Activated naive CD8-positive, alpha-beta T cell (primary cell): Measurements from ENCODE around the gene MAP7.

Experiments used
- H3K27ac Mint-ChIP-seq: one replicate; pipeline ENCODE4 v1.8.0; 2021; ENCODE audit warnings: mixed read lengths
- H3K27me3 Mint-ChIP-seq: one replicate; pipeline ENCODE4 v1.8.0; 2021; ENCODE audit warnings: mixed read lengths
- H3K36me3 Mint-ChIP-seq: one replicate; pipeline ENCODE4 v1.8.0; 2021; ENCODE audit warnings: mixed read lengths
- H3K4me1 Mint-ChIP-seq: one replicate; pipeline ENCODE4 v1.8.0; 2021; ENCODE audit warnings: low read depth, mixed read lengths
- H3K4me3 Mint-ChIP-seq: one replicate; pipeline ENCODE4 v1.8.0; 2021; ENCODE audit warnings: mild to moderate bottlenecking, mixed read lengths
- H3K9me3 Mint-ChIP-seq: one replicate; pipeline ENCODE4 v1.8.0; 2021; ENCODE audit warnings: low read depth, mixed read lengths

MAP7 gene

DNA sequence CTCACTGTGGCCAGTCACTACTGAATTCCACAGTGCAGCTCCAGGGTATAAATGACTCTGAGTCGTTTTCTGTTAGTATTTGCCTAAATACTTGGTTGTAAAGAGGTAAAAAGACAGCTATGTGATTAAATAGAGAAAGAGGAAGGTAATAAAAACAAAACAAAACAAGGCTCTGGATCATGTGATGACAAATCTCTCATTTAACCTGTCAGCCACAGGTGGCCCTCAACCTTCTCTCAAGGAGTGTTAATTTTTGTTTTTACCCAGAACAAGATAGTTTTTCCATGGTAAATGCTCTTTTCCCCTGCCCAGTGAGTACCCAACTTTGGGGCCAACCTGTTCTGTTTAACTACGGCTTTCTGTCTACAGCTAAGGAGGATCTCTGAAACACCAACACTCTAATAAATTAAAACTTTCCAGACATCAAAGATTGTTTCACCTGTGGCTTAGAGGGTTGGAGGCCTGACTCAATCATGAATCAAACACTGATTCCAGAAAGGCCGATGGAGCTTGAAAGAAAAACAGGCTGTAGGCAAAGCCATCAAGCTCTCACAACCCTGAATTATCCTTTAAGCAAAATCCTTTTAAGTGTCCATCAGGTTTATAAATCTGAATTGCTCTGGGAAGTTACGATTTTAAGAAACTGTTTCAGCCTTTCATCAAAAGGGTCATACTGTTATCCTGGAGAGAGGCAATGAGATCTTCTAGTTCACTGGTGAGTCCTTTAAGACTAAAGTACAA lies 179.1 kb downstream of the MAP7 start:
- no peak overlapping the region for H3K27ac Mint-ChIP-seq
- no peaks in the 10 kb centered on the region for H3K9me3 Mint-ChIP-seq
- H3K27me3 Mint-ChIP-seq = peaks cover 3% of the 10 kb centered on the region
- H3K4me1 Mint-ChIP-seq = peaks cover 2% of the 10 kb centered on the region
- H3K4me3 Mint-ChIP-seq = no peak overlapping the region
- H3K36me3 Mint-ChIP-seq = no peaks in the 10 kb centered on the region

DNA sequence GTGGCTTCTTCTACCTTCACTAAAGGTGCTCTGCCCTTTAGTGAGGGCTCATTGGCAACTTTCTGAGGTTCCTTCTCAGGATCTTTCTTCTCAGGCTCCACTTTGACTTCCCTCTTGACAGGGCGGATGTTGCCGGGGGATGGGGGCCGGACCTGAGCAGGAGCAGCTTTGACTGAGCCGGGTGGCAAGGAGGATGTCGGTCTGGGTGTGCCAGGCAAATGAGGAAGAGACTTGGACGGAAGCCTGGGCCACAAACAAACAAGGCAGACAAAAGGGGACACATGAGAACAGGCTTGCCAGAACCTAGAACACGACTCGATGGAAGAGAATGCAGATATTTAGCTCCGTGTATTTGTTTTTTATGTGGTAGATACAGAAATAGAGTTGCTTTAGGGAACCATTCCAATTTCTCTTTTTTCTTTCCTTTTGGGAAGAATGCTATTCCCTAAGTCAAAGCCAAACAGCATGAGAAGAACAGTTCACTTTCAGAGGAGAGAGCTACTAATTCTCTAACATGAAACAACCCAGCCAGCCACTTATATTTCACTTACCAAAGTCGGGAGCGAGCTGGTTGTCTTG lies 184.4 kb downstream of the MAP7 start:
- no peaks in the 10 kb centered on the region for H3K9me3 Mint-ChIP-seq
- H3K4me3 Mint-ChIP-seq = no peak overlapping the region
- no peaks in the 10 kb centered on the region for H3K36me3 Mint-ChIP-seq
- peaks cover 7% of the 10 kb centered on the region for H3K4me1 Mint-ChIP-seq
- peak overlapping the region; percentile 50 for H3K27ac Mint-ChIP-seq
- H3K27me3 Mint-ChIP-seq = peaks cover 1% of the 10 kb centered on the region

DNA sequence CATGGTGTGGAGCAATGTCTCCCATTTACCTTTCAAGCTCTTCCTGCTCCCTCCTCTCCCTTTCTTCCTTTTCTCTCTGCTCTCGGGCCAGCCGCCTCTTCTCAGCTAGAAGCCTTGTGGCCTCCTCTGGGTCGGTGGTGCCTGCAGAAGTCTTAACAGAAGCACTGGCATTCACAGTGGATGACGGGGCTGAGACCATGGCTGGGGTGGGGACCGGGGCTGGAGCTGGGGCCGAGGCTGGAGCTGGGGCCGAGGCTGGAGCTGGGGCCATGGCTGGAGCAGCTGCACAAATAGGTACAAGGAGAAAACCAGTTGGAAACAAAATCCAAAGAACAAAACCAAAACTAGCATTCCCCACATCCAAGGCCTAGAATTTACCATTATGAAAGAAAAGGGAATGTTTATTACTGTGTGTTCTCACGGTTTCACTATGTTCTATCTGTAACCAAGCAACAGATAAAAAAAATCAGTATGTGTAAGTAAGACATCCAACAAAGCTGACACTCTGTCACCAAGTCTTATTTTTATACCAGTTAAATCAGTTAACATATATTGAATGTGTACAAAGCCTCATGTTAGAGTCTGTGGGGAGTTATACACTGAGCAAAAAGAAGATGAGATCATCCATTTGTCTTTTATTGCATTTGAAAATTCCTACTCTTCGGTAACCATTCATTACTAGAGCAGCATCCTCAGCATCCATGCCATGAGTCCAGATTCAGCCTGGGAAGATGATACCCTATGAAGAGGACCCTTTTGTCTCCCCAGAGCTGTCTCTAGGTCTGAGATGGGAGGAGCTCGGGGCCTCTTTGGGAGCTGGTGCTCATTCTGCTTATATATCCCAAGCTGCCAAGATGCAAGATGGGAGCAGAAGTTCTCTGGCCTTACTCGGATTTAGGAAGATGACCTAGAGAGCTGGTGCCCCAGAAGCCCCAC lies 187.5 kb downstream of the MAP7 start:
- Mint-ChIP-seq H3K9me3 (no peaks in the 10 kb centered on the region), H3K36me3 (no peaks in the 10 kb centered on the region), H3K4me1 (peaks cover 7% of the 10 kb centered on the region), H3K27me3 (no peaks in the 10 kb centered on the region), H3K4me3 (no peak overlapping the region), H3K27ac (no peak overlapping the region)

DNA sequence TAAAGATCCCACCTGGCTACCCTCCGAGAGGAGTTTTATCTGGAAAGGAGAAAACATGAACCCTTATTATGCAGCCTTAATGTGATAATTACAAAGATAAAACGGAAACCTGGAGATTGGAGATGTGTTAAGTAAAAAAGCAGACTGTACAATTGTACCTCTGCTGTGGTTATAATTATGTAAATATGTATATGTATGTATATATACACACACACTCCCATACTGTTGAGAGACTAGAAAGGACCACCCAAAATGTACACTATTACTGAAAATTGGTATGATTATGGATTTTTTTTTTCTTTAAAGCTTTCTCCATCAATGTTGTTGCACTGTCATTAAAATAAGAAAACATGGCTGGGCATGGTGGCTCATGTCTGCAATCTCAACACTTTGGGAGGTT lies 188.4 kb downstream of the MAP7 start:
- Mint-ChIP-seq H3K4me3 (no peak overlapping the region), H3K9me3 (no peaks in the 10 kb centered on the region), H3K27ac (no peak overlapping the region)

DNA sequence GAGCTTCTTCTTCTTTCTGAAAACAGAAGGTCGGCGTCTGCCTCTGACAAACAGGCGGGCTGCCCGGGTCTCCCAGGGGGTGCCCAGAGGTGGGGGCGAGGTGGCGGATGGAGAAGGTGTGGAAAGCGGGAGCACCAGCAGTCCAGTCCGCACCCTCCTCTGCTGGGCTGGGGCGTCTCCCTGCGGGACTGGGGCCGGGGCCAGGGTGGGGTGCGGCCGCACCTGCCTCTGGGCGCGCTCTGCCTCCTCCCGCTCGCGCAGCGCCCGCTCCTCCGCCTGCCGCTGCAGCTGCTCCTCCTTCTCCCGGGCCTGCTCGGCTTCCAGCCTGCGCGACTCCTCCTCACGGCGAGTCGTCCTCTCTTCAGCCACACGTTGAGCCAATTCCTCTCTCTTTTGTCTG lies 189.4 kb downstream of the MAP7 start:
- Mint-ChIP-seq H3K4me1 (peaks cover 2% of the 10 kb centered on the region), H3K9me3 (no peaks in the 10 kb centered on the region), H3K36me3 (no peaks in the 10 kb centered on the region), H3K27ac (no peak overlapping the region), H3K27me3 (no peaks in the 10 kb centered on the region), H3K4me3 (no peak overlapping the region)

More for the DNA sequence above, 188.4 kb downstream of the MAP7 start:
- peaks cover 7% of the 10 kb centered on the region for H3K4me1 Mint-ChIP-seq
- H3K27me3 Mint-ChIP-seq = no peaks in the 10 kb centered on the region
- H3K36me3 Mint-ChIP-seq = no peaks in the 10 kb centered on the region

DNA sequence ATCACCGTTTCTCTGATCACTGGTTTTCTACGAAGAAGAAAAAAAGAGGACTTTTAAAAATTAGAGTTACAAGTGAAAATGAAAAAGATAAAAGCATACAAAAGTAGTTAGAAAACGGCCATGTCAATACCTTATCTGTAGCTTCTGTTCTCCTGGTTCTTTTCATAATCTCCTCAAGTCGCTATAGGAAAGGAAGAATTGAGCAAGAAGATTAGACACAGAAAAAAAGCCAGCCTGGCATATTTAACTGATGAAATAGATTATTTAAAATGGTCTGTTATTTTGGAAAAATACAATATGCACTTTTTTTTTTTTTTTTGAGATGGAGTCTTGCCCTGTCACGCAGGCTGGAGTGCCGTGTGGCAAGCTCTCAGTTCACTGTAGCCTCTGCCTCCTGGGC lies 190.4 kb downstream of the MAP7 start:
- Mint-ChIP-seq H3K27me3 (no peaks in the 10 kb centered on the region), H3K4me3 (no peak overlapping the region), H3K4me1 (no peaks in the 10 kb centered on the region), H3K36me3 (no peaks in the 10 kb centered on the region), H3K9me3 (no peaks in the 10 kb centered on the region), H3K27ac (no peak overlapping the region)

DNA sequence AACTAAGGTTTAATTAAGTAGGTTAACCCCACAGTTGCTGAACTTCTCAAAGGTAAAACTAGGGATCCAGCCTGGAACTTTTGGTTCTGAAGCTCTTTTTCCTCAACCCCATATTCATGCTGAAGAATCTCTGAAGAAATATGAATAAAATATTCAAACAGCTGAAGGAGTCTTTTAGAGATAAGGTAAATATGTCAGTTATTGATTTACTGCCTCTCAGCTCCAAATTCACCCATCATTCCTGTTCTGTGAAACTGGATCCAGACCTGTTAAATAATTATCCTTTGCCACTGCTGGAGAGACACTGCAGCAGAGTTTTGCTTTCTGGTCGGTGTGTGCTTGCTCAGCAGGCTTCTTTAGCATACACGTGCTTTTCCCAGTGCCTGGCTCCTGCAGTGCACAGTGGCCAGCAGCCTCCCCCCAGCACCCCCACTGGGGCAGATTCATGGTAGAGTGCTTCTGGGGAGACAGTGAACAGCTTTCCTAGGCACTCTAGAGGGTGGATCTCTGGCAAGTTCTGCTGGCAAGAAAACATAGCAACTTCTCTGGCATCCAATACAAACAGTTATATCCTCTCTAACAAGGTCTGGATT lies 198.6 kb downstream of the MAP7 start:
- no peak overlapping the region for H3K4me3 Mint-ChIP-seq
- no peaks in the 10 kb centered on the region for H3K9me3 Mint-ChIP-seq
- H3K4me1 Mint-ChIP-seq = no peaks in the 10 kb centered on the region
- H3K27ac Mint-ChIP-seq = no peak overlapping the region
- no peaks in the 10 kb centered on the region for H3K36me3 Mint-ChIP-seq
- H3K27me3 Mint-ChIP-seq = peaks cover 2% of the 10 kb centered on the region

DNA sequence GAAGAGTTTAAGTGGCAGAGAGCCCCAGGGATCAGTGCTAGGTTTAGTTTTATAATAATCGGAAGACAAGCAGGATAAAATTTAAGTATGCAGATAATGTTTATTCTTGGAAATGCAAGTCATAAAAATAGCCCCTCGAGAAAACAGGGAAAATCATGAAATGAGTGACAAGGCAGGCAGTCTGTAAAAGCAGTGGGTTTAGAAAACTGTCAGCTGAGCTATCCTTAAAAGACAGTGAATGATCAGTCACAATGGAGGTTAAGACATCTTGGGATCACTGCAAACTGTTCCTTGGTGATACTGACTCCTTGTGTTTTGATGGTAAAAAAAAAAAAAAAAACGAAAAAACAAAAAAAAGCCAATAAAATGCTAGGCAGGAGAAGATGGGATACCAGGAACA lies 199.3 kb downstream of the MAP7 start:
- H3K4me1 Mint-ChIP-seq = no peaks in the 10 kb centered on the region
- H3K36me3 Mint-ChIP-seq = no peaks in the 10 kb centered on the region
- H3K27me3 Mint-ChIP-seq = peaks cover 2% of the 10 kb centered on the region
- H3K4me3 Mint-ChIP-seq = no peak overlapping the region
- no peak overlapping the region for H3K27ac Mint-ChIP-seq
- no peaks in the 10 kb centered on the region for H3K9me3 Mint-ChIP-seq

DNA sequence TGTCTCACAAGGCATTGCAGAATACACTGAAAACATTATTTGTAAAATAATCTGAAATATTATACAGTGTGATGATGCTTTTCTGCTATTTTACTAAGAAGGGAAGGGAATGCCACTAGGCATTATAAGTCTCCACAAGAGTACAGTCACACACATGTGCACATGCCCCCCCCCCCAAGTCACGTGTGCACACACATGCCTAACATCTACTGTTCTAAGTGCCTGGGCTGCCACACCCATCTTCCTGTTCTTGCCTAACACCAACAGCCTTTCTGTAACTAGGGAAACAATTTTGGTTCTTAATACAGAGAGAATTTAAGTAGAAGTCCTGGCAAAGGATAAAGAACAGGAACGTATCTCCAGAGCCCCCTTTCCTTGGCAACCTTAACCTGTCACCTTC lies 202.4 kb downstream of the MAP7 start:
- H3K4me1 Mint-ChIP-seq = no peaks in the 10 kb centered on the region

DNA sequence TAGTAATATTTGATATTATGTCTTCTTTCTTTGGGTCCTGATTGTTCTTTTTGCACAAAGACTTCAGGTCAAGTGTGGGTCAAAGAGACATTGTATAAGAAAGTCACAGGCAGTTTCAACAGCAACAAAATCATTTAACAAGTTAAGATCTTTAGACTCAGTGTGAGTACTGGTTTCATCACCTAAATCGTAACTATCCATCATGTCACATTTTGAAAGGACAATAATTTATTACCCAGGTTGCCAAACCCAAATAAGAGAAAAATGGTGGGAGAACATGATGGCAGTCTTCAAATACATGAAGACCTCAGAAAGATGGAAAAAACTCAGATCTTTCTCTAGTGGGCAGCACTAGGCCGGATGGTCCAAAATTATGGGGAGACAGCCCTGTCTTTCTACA lies 205.1 kb downstream of the MAP7 start:
- Mint-ChIP-seq H3K27me3 (no peaks in the 10 kb centered on the region), H3K36me3 (no peaks in the 10 kb centered on the region), H3K9me3 (no peaks in the 10 kb centered on the region)

More for the DNA sequence above, 202.4 kb downstream of the MAP7 start:
- H3K36me3 Mint-ChIP-seq = no peaks in the 10 kb centered on the region
- no peak overlapping the region for H3K27ac Mint-ChIP-seq
- no peaks in the 10 kb centered on the region for H3K9me3 Mint-ChIP-seq
- H3K4me3 Mint-ChIP-seq = no peak overlapping the region
- H3K27me3 Mint-ChIP-seq = peaks cover 2% of the 10 kb centered on the region

DNA sequence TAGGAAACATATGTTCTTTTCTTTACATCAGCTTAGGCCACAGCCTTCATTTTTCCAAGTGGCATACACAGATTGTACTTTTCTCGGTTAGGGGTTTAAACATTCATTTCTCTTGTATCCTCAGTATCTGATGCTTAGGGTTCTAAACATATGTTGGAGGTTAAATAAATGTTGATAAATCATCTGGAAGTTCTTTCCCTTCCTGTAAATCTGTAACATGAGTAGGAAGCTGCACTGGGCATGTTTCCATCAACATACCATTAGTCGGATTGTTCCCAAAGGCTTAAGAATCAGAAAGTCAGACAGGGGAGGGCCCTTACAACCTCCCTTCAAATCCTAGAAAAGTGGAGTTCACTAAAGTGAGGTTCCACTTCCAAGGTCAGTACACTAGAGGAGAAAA lies 205.8 kb downstream of the MAP7 start:
- Mint-ChIP-seq H3K4me3 (no peak overlapping the region), H3K27me3 (no peaks in the 10 kb centered on the region), H3K9me3 (no peaks in the 10 kb centered on the region), H3K4me1 (no peaks in the 10 kb centered on the region), H3K27ac (no peak overlapping the region), H3K36me3 (no peaks in the 10 kb centered on the region)

More for the DNA sequence above, 205.1 kb downstream of the MAP7 start:
- Mint-ChIP-seq H3K4me3 (no peak overlapping the region), H3K4me1 (no peaks in the 10 kb centered on the region), H3K27ac (no peak overlapping the region)

DNA sequence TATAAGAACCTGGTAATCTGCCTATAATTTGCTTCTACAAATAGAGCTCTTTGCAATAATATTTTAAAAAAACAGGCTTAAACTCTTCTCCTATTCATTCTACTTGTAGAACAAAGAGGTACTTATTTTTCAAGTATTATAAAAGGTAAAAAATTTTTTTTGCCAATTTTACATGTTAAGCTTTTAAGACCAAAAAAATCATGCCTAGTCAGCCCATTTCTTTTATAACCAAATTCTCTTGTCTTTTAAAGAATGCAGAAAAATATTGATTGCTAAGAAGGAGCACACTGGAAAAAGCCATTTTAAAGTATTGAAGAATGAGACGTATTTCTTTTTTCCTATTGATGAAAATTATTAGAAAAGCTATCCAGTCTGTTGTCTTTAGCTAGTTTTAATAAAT lies 206.5 kb downstream of the MAP7 start:
- Mint-ChIP-seq H3K27me3 (no peaks in the 10 kb centered on the region), H3K4me3 (no peak overlapping the region), H3K9me3 (no peaks in the 10 kb centered on the region), H3K27ac (no peak overlapping the region), H3K4me1 (no peaks in the 10 kb centered on the region), H3K36me3 (no peaks in the 10 kb centered on the region)

DNA sequence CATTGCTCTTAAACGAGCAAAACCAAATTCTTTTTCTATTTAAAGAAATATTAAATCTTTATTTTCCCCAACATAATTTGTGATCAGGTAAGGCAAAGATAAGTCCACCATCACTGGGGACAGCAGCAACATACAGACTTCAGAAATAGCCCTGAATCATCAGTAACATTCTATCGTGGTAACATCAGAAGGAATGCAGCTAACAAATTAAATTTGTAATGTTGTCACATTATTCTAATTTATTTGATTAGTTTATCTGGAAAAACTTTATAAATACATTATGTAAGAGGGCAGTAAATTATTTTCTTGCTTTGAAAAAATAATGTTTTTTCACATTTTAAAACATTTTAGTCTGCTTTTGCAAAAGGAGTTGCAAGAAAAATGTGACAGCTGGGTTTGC lies 206.9 kb downstream of the MAP7 start:
- Mint-ChIP-seq H3K4me3 (no peak overlapping the region), H3K27ac (no peak overlapping the region), H3K9me3 (no peaks in the 10 kb centered on the region), H3K27me3 (no peaks in the 10 kb centered on the region), H3K4me1 (no peaks in the 10 kb centered on the region), H3K36me3 (no peaks in the 10 kb centered on the region)

DNA sequence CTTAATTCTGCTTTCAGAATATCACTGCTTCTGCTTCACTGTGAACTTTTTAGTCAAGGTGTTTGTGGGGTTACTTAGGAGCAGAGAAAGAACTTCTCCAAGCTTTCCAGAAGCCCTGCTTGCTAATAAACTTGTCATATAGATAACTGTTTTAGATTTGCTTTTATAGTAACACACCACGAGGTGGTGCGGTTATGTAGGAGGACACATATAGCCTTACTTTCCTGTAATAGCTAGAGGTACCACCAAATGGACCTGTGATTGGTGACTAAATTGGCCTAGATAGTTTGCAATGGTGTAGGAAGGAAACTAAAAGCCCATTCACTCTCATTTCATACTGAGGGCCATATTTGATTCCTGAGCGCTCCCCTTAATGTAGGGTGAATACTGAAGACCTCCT lies 208.3 kb downstream of the MAP7 start:
- no peaks in the 10 kb centered on the region for H3K36me3 Mint-ChIP-seq

DNA sequence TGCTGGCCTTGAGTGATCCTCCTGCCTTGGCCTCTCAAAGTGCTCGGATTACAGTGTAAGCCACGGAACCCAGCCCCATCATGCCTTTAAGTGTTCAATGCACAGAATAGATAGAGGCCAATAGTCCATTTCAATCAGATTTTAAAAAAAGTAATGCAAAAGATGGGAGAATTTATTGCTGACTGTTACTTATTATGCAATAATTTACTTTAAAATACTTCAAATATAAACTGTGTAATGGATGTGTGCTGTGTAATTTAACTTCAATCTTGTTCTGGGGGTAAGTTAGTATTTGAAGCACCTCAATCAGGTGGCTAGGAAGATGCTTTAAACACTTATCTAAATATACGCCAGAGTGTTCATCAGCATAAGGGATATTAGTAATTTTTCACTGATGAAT lies 208.9 kb downstream of the MAP7 start:
- no peaks in the 10 kb centered on the region for H3K4me1 Mint-ChIP-seq
- H3K4me3 Mint-ChIP-seq = no peak overlapping the region
- no peak overlapping the region for H3K27ac Mint-ChIP-seq
- no peaks in the 10 kb centered on the region for H3K27me3 Mint-ChIP-seq
- H3K36me3 Mint-ChIP-seq = no peaks in the 10 kb centered on the region
- no peaks in the 10 kb centered on the region for H3K9me3 Mint-ChIP-seq

More for the DNA sequence above, 208.3 kb downstream of the MAP7 start:
- no peak overlapping the region for H3K27ac Mint-ChIP-seq
- H3K4me1 Mint-ChIP-seq = no peaks in the 10 kb centered on the region
- H3K27me3 Mint-ChIP-seq = no peaks in the 10 kb centered on the region
- H3K4me3 Mint-ChIP-seq = no peak overlapping the region
- H3K9me3 Mint-ChIP-seq = no peaks in the 10 kb centered on the region
